Gastroesophageal sphincter (tissue), 4 donors: ENCODE measurements around the gene RNF150. TPM values are rescaled to one million over a fixed set of nuclear protein-coding genes. Genes with fewer than 3 reads are reported as not detected.

Experiments used
- ATAC-seq: fragments of 150-250 bp; one replicate; pipeline ENCODE4 v1.9.1; 2016; ENCODE audit warnings: mild to moderate bottlenecking, moderate library complexity
- H3K27ac ChIP-seq, 4 donors: fragments of 200-600 bp; sonication (generic) in 3 of 4; 1 replicate in 3 of 4; 2 replicates in 1 of 4; pipeline ENCODE4 v1.5.1; 2016 to 2019
- H3K27me3 ChIP-seq: fragments of 200-600 bp; sonication (generic); one replicate; pipeline ENCODE4 v1.5.1; 2019
- H3K36me3 ChIP-seq, 2 donors: fragments of 200-600 bp; sonication (generic); one replicate each; pipeline ENCODE4 v1.5.1; 2019; ENCODE audit warnings: control low read depth in 1 of 2
- H3K4me1 ChIP-seq, 3 donors: fragments of 200-600 bp; sonication (generic); 1 replicate in 2 of 3; 2 replicates in 1 of 3; pipeline ENCODE4 v1.5.1; 2016 to 2019; ENCODE audit warnings: control low read depth in 2 of 3
- H3K4me3 ChIP-seq, 2 donors: fragments of 200-600 bp; sonication (generic); one replicate each; pipeline ENCODE4 v1.5.1; 2019; ENCODE audit warnings: mild to moderate bottlenecking in 1 of 2, moderate library complexity in 1 of 2
- H3K9me3 ChIP-seq, 3 donors: fragments of 200-600 bp; sonication (generic); one replicate each; pipeline ENCODE4 v1.5.1; 2017 to 2019; ENCODE audit warnings: control low read depth in 2 of 3
- CTCF ChIP-seq, 4 experiments: fragments of 200-600 bp in 2 of 4; fragments of 450-650 bp in 2 of 4; sonication (generic) in 1 of 4; IDR thresholded peaks; one replicate each; pipeline ENCODE4 v1.5.1; 2017 to 2019; ENCODE audit warnings: antibody characterized with exemption in 4 of 4, mild to moderate bottlenecking in 2 of 4, moderate library complexity in 2 of 4
- EP300 ChIP-seq: sonication (generic); formaldehyde crosslinking; IDR thresholded peaks from one replicate; pipeline ENCODE4 v1.6.1; 2017; ENCODE audit warnings: antibody characterized with exemption, mild to moderate bottlenecking
- POLR2A ChIP-seq, 2 donors: fragments of 450-650 bp; IDR thresholded peaks; one replicate each; pipeline ENCODE4 v1.6.1; 2017; ENCODE audit warnings: antibody characterized with exemption in 2 of 2, mild to moderate bottlenecking in 2 of 2, moderate library complexity in 1 of 2
- POLR2AphosphoS5 ChIP-seq: sonication (generic); formaldehyde crosslinking; IDR thresholded peaks from one replicate; pipeline ENCODE4 v1.6.1; 2017; ENCODE audit warnings: antibody characterized with exemption
- WGBS, 2 donors: methylation state at CpG; one replicate each; pipeline ENCODE4 v1.1.5; 2018; ENCODE audit warnings: low coverage in 1 of 2; 5-methylcytosine and 5-hydroxymethylcytosine counted together
- total RNA-seq, 4 donors: library from RNA; depleted of rRNA; stranded (reverse); fragments of >200 nt; gene quantifications; one replicate each; pipeline ENCODE4 v1.1.0, GENCODE V29; 2016

Gene RNF150
- total RNA-seq, 4 donors from 2014 or later = 36.5 to 70.5 (median 59.9) TPM

DNA sequence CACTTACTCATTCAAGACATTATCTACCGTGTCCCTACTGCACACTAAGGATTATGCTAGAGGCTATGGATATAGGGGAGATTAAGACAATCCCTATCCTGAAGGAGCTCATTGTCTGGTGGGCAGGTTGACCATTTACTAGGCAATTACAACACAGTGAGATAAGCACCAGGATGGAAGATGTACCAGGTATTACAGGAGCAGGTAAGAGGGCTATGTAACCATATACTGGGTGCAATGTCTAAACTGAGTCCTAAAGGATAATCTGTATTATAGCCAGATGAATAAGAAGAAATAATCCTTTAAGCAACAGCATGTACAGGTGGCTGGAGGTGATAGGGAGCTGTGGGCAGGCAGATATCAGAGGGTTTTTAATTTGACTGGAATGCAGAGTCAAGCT, 263.8 kb downstream of the RNF150 start:
- Histone ChIP-seq H3K4me3 (no peak overlapping the region), H3K9me3 (no peaks in the 10 kb centered on the region), H3K27ac (no peak overlapping the region), H3K4me1 (peaks cover 0 to 32% (median 7%) of the 10 kb centered on the region in 3 donors), H3K27me3 (no peaks in the 10 kb centered on the region), H3K36me3 (peaks cover 0 to 20% of the 10 kb centered on the region in 2 donors)
- TF ChIP-seq POLR2AphosphoS5 = no peak
- no peak for TF ChIP-seq EP300
- ATAC-seq = no peak
- WGBS, 2 donors = 84 to 100% methylated on average over 1 of the region's 1 CpG

GRCh38 chr4:140867356-140867755, 265.9 kb downstream of the RNF150 start:
- 67 to 100% methylated on average over 2 to 3 of the region's 3 CpGs for WGBS, 2 donors
- TF ChIP-seq CTCF (IDR thresholded peaks at IDR 0.05) = no peak
- TF ChIP-seq POLR2A (IDR thresholded peaks at IDR 0.05) = no peak
- TF ChIP-seq EP300 = no peak
- TF ChIP-seq POLR2AphosphoS5 = no peak

DNA sequence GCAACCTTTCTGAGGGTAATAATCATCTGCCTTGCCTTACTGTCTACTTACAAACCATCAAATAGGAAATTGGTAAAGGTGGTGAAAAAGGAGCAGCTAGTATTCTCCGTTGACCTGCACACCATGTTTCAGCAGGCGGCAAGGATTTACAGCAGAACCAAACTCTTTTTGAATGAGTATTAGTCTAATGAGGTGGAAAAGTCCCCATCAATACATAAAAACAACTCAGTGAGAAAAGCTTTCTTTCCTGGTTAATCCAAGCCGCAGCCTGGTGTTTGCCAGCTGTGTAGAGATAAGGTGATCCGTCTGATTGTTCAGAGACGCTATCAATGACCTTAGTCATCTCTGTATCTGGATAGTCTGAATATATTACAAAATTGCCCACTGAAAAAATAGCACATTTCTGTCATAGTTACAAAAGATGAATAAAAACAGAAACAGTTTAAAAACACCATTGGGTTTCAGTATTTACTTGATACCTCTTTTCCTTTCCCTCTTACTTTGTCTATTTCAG, 266.7 kb downstream of the RNF150 start:
- no peak for ATAC-seq
- H3K4me3 ChIP-seq = no peak overlapping the region
- TF ChIP-seq POLR2A (IDR thresholded peaks at IDR 0.05) (no peak), CTCF (IDR thresholded peaks at IDR 0.05) (no peak)
- peaks cover 0 to 23% of the 10 kb centered on the region in 2 donors for H3K36me3 ChIP-seq
- 81 to 91% methylated on average over 3 to 5 of the region's 5 CpGs for WGBS, 2 donors
- H3K4me1 ChIP-seq = peaks cover 0 to 29% (median 7%) of the 10 kb centered on the region in 3 donors
- peak overlapping the region; percentile 3 to 56 (median 47) for H3K27ac ChIP-seq
- no peaks in the 10 kb centered on the region for H3K9me3 ChIP-seq
- no peaks in the 10 kb centered on the region for H3K27me3 ChIP-seq

More at GRCh38 chr4:140867356-140867755, 265.9 kb downstream of the RNF150 start:
- Histone ChIP-seq H3K27me3 (no peaks in the 10 kb centered on the region), H3K36me3 (peaks cover 0 to 23% of the 10 kb centered on the region in 2 donors), H3K27ac (no peak overlapping the region), H3K4me1 (peaks cover 0 to 32% (median 7%) of the 10 kb centered on the region in 3 donors), H3K9me3 (no peaks in the 10 kb centered on the region), H3K4me3 (no peak overlapping the region)
- ATAC-seq = no peak

DNA sequence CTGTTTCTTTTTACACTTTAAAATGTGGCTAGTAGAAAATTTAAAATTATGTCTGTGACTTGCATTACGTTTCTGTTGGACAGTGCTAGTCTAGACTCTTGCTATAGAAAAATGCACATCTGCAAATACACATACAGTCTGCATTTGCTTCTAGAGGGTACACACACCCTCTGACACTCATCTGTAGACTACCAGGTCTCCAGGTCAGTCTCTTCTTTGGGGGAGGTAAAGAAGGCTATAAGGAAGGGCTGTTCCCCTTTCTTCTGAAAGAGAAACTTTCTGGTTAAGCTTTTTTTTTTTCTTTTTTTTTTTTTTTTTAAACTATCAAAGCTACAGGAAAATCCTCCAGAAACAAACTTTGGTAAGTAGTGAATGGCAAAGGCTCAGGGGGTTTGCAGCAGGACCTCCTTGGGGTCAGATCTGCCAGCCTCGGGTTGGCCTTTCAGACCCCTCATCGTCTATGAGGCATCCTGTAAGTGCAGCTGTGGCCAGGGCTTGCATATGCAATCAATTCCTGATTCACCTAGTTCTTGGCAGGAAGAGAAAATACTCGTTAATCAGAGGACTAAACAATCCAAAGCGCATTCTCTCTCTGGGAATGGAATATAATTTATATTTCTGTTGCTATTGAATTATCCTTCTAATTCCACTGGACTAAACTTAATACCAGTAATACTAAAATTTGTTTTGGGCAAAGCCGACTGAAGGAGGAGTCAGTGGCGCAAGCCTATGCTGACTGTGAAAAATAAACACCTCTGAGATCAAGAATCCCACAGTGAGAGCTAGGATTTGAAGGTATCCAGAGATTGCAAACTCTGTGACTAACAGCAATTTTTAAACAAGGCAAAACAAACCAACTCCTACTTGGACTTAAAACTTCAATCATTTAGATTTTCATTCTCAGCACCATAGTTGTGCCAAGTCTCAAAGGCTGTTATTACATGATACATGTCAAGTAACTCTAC, 267.7 kb downstream of the RNF150 start:
- 43 to 61% methylated on average over 6 to 7 of the region's 7 CpGs for WGBS, 2 donors
- peak; percentile 44 for ATAC-seq
- no peaks in the 10 kb centered on the region for H3K9me3 ChIP-seq
- peak overlapping the region; percentile 3 to 56 (median 47) for H3K27ac ChIP-seq
- peak; percentile 41 for TF ChIP-seq POLR2AphosphoS5
- no peak for TF ChIP-seq POLR2A (IDR thresholded peaks at IDR 0.05)
- H3K27me3 ChIP-seq = no peaks in the 10 kb centered on the region
- H3K4me1 ChIP-seq = peaks cover 0 to 33% (median 3%) of the 10 kb centered on the region in 3 donors
- H3K36me3 ChIP-seq = peaks cover 0 to 23% of the 10 kb centered on the region in 2 donors
- H3K4me3 ChIP-seq = no peak overlapping the region

- Histone ChIP-seq H3K27me3 (no peaks in the 10 kb centered on the region), H3K4me1 (peaks cover 0 to 38% (median 3%) of the 10 kb centered on the region in 3 donors), H3K36me3 (peaks cover 0 to 22% of the 10 kb centered on the region in 2 donors), H3K4me3 (no peak overlapping the region), H3K9me3 (no peaks in the 10 kb centered on the region), H3K27ac (no peak overlapping the region)
- WGBS, 2 donors = 78 to 97% methylated on average over 2 of the region's 2 CpGs
- TF ChIP-seq CTCF (IDR thresholded peaks at IDR 0.05) = no peak
- TF ChIP-seq POLR2AphosphoS5 = no peak
- TF ChIP-seq POLR2A (IDR thresholded peaks at IDR 0.05) = no peak
- no peak for TF ChIP-seq EP300
- no peak for ATAC-seq
Observed at GRCh38 chr4:140863197-140863596, 270.1 kb downstream of the RNF150 start.
